ENCODE data around the gene IGF2BP2. TPM values are rescaled to one million over a fixed set of nuclear protein-coding genes. Genes with fewer than 3 reads are reported as not detected.

The IGF2BP2 gene
- total RNA-seq, 2 experiments from 2014 or later, result 0.62 TPM; not detected in 1

Small RNA genes lying within 50 kb of the gene (microRNA-seq; reads per million reads assigned to microRNA genes)
- not detected for gene MIR548AQ (ENCODE audit: borderline microRNAs expressed, borderline replicate concordance)

Other genes starting within 250 kb of the IGF2BP2 start
- 10 to 100 TPM; 29.7 to 31.2 TPM for gene SENP2, start 238.7 kb downstream of the IGF2BP2 start, total RNA-seq
- gene TRA2B, start 113.0 kb upstream of the IGF2BP2 start, total RNA-seq, result 100 to 1,000 TPM; 224 to 284 TPM

Measured in activated CD4-positive, alpha-beta T cell treated with anti-CD3 and anti-CD28 coated beads, Interleukin-2, amount 10 ng/mL, durations not matched to agents 7 days and 5 days (primary cell).